ENCODE results near the gene EIF3I. TPM values are rescaled to one million over a fixed set of nuclear protein-coding genes. Genes with fewer than 3 reads are reported as not detected.

The EIF3I gene
- total RNA-seq, 1 donor from 2014 or later, result 145 TPM

- no peak for DNase-seq
Observed at GRCh38 chr1:32266921-32267591, 44.8 kb downstream of the EIF3I start.

- no peak for DNase-seq
Observed at GRCh38 chr1:32269744-32270143, 47.5 kb downstream of the EIF3I start.

GRCh38 chr1:32272557-32273390 is 50.6 kb downstream of the EIF3I start:
- DNase-seq, result no peak

- DNase-seq, result no peak
Observed at GRCh38 chr1:32273391-32274208, 51.4 kb downstream of the EIF3I start.

- no peak for DNase-seq
Observed at GRCh38 chr1:32274646-32275340, 52.6 kb downstream of the EIF3I start.

GRCh38 chr1:32275424-32275823 is 53.2 kb downstream of the EIF3I start:
- peak; percentile 40 for DNase-seq

GRCh38 chr1:32276032-32276782 is 54.0 kb downstream of the EIF3I start:
- DNase-seq, result peak; percentile 29

Small RNAs within 50 kb of the gene (small RNA-seq; reads per million reads assigned to genes)
- not detected for gene RF00017 (ENCODE audit: low replicate concordance)

Other genes with a start within 250 kb of the EIF3I start
- gene KHDRBS1, start 208.5 kb upstream of the EIF3I start, total RNA-seq, result 96.8 TPM
- 3.4 TPM for gene TMEM39B, start 149.5 kb upstream of the EIF3I start, total RNA-seq
- 36.3 TPM for gene KPNA6, start 114.4 kb upstream of the EIF3I start, total RNA-seq
- gene TXLNA, start 42.7 kb upstream of the EIF3I start, total RNA-seq, result 39.5 TPM
- gene CCDC28B, start 21.8 kb upstream of the EIF3I start, total RNA-seq, result 30.3 TPM
- gene IQCC, start 16.7 kb upstream of the EIF3I start, total RNA-seq, result 2.7 TPM
- gene DCDC2B, start 13.3 kb upstream of the EIF3I start, total RNA-seq, result not detected
- 10.6 TPM for gene TMEM234, start 54 bp upstream of the EIF3I start, total RNA-seq
- gene FAM167B, start 24.8 kb downstream of the EIF3I start, total RNA-seq, result 0.31 TPM
- 1.3 TPM for gene LCK, start 28.9 kb downstream of the EIF3I start, total RNA-seq
- gene HDAC1, start 69.7 kb downstream of the EIF3I start, total RNA-seq, result 58.3 TPM
- gene MARCKSL1, start 113.8 kb downstream of the EIF3I start, total RNA-seq, result 40.8 TPM
- gene FAM229A, start 140.1 kb downstream of the EIF3I start, total RNA-seq, result 0.82 TPM
- not detected for gene TSSK3, start 140.1 kb downstream of the EIF3I start, total RNA-seq
- gene BSDC1, start 172.0 kb downstream of the EIF3I start, total RNA-seq, result 67.4 TPM
- under 0.01 TPM for gene ZBTB8B, start 242.7 kb downstream of the EIF3I start, total RNA-seq

All from tongue (tissue), 3 donors.